Myocyte (in vitro differentiated cells): ENCODE measurements around the gene RNF31. TPM values are rescaled to one million over a fixed set of nuclear protein-coding genes. Genes with fewer than 3 reads are reported as not detected.

Experiments
- DNase-seq: peaks from one replicate; pipeline ENCODE4 v3.0.0-alpha.2; 2012; ENCODE audit warnings: low read depth
- total RNA-seq: library from RNA; depleted of rRNA; stranded (reverse); fragments of >200 nt; gene quantifications from 2 replicates; pipeline ENCODE4 v1.2.3, GENCODE V29; 2014

RNF31 gene
- total RNA-seq, 1 donor from 2014 or later: 57.6 TPM

GRCh38 chr14:24159777-24160498 lies 12.6 kb downstream of the RNF31 start:
- no peak for DNase-seq

DNA sequence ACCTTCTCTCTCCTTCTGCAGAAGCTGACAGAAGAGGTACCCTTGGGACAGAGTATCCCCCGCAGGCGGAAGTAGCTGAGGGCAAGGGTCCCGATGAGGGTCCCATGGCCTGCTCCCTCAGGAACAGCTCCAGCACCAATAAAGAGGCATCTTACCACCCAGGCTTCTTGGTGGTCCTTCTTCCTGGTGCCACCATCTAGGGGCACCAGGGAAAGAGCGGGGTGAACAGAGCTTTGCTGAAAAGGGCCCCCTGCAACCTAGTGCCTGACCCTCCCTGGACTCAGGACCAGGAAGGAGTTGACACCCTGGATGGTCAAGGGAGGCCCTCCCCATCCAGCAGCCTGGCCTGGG lies 13.2 kb downstream of the RNF31 start:
- no peak for DNase-seq

DNA sequence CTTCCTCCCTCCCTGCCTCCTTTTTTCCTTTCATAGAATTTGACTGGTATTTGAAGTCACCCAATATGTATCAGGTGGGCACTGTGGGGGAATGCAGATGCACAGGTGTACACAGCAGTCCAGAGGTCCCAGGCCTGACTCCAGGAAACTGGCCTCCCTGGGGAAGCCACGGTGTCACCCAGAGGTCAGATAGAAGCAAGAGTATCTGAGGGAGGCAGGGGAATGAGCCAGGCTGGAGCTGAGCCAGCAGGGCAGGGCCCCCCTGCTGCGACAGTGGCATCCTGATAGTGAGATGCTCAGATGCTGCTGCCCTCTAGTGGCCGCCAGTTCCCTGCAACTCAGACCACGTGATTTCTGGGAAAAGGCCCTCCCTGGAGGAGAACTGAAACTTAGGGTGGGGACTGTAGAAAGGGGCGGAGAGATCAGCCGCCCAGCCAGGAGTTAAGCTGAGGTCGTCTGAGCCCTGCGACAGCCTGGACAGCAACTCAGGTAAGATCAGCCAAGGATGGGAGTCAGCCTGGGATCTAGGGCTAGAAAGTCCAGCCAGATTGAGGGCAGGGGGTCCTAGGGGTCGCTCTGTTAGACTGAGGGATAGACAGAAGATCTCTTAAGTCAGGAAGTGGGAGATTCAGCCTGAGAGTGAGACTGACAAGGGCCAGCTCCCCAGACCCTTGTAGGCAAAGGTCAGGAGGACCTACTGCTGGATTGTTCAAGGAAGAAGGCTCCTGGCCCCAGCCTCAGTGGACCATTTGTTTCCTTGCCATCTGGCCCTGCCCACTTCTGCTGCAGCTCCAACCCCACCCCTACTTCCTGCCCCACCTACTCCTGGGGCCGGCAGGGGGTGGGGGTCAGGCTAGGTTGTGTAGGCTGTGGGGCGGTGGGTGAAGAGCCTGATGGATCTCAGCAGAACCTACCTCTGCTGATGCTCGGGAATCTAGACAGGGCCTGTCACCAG lies 13.8 kb downstream of the RNF31 start, which contains the start of gene IRF9:
Gene IRF9 (plus strand): TSS at position 416 of the 955 bp plus-strand sequence. CDS start 880 bp downstream, outside the sequence.
- DNase-seq: peak; percentile 96

- no peak for DNase-seq
Measured at GRCh38 chr14:24162093-24162492, 14.8 kb downstream of the RNF31 start.

DNA sequence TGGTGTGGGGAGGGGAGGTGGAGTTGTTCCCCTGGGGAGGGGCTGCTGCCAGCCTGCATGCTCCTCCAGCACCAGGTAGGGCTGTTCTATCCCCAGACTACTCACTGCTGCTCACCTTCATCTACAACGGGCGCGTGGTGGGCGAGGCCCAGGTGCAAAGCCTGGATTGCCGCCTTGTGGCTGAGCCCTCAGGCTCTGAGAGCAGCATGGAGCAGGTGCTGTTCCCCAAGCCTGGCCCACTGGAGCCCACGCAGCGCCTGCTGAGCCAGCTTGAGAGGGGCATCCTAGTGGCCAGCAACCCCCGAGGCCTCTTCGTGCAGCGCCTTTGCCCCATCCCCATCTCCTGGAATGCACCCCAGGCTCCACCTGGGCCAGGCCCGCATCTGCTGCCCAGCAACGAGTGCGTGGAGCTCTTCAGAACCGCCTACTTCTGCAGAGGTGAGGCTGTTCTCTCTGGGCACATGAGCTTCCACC lies 17.3 kb downstream of the RNF31 start:
- no peak for DNase-seq

- DNase-seq: no peak
Measured at GRCh38 chr14:24165785-24166184, 18.5 kb downstream of the RNF31 start.

DNA sequence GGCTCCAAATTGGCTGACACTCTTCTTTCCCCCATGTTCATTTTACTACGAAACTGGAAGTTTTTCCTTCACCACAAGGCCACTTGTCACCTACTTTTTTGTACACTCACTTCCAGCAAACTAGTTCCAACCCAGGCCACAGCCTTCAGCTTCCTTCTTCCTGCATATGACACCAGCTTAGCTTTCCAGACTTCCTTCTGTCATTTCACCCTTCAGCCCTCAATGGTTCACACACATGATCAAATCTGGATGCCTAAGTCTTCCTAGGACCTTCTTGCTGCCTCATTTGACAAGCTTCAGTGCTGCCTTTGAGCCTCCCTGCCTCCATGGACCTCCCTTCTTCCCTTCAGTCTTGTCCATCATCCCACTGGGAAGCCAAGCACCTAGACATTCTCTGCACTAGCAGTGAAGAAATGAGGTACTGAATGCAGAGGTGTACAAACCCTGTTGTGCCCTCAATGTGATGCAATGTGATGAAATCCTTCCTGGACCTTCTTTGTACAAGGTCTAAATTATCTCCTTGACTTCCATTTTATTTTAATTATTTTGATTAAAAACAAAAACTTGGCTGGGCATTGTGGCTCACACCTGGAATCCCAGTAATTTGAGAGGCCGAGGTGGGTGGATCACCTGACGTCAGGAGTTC lies 20.3 kb downstream of the RNF31 start:
- no peak for DNase-seq

- DNase-seq: no peak
Measured at GRCh38 chr14:24171422-24172260, 24.3 kb downstream of the RNF31 start, which contains the start of gene REC8. Gene REC8 (plus strand): TSS chr14:24172080. CDS start chr14:24172553, 473 bp downstream.

GRCh38 chr14:24172261-24172860 lies 25.1 kb downstream of the RNF31 start:
- no peak for DNase-seq

DNA sequence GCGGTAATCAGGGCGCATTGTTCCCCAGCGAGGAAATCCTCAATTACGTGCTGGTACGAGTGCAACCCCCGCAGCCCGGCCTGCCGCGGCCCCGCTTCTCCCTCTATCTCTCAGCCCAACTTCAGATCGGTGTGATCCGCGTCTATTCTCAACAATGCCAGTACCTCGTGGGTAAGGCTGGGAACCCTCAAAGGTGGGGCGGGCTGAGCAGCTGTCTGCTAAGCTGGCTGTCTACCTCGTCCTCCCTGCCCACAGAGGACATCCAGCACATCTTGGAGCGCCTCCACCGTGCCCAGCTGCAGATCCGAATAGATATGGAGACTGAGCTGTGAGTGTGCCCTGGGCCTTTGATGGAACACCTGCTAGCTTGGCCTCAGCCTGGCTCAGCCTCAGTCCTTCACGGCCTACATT lies 25.6 kb downstream of the RNF31 start:
- peak; percentile 38 for DNase-seq

DNA sequence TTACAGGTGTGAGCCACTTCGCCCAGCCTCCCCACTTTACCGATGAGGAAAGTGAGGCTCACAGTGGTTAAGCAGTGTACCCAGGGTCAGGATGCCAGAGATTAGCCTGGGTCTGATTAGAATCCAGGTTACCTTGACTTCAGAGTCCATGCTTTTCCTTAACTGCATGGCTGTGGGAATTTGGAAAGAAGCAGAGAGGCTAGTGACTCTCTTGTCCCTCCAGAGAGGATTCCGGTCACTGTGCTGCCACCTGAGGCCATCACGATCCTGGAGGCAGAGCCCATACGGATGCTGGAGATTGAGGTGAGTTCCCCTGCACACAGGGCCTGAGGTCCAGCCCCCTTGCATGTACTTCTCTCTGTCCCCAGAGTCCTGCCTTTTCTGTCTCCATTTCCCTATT lies 29.3 kb downstream of the RNF31 start:
- DNase-seq: no peak

GRCh38 chr14:24177041-24177825 lies 29.9 kb downstream of the RNF31 start:
- no peak for DNase-seq

- DNase-seq: no peak
Measured at GRCh38 chr14:24177891-24178290, 30.6 kb downstream of the RNF31 start.

- DNase-seq: peak; percentile 22
Measured at GRCh38 chr14:24178399-24179178, 31.3 kb downstream of the RNF31 start.

DNA sequence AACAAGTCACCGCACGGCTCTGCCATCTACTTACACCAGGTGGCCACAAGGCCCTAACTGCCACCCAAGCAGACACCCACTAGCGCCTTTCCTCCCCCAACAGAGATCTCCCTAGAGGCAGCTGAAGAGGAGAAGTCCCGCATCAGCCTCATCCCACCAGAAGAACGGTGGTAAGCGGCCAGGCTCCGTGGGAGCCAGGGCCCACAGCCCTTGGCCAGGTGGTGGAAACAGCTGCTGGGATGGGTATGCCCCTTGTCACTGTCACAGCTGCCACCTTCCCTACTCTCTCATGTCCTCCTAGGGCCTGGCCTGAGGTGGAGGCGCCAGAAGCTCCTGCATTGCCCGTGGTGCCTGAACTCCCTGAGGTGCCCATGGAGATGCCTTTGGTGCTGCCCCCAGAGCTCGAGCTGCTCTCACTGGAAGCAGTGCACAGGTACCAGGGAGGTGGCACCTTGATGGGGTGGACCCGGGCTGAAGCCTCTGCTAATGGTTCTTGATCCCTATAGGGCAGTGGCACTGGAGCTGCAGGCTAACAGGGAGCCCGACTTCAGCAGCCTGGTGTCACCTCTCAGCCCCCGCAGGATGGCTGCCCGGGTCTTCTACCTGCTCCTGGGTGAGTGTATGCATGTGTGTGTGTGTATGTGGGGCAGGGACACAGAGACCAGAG lies 32.1 kb downstream of the RNF31 start:
- peak; percentile 83 for DNase-seq

DNA sequence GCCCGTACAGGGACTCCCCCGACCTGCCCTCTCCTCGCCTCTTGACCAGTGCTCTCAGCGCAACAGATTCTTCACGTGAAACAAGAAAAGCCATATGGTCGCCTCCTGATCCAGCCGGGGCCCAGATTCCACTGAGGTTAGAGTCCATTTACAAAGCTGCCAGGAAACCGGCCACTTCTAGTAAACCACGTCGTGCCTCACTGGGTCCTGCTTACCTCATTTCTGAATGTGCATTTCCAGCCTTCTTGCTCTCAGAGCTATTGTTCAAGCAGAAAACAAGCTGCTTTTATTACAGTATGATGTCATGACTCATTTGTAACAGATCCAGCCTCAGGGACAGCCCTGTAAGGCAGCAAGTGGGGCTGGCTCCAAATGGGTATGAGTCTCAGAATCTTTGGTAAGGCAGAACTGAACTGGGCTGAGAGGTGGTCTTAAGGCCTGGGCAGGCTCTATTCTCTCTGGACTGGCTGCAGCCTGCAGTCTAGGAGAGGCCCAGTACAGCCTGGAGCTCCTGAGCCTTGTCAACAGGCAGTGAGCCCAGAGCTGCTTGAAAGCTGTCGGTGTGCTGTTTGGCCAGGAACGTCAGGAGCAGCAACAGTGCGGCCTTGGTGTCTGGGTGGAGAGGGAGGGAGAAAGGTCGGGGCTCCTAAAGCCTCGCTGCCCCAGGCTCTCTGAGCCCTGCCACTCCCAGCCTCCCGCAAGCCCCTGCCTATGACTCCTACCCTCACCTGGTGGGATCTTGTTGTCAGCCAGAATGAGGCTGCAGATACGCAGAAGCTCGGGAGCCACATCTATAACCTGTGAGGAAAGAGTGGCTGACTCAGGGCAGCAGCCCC lies 32.9 kb downstream of the RNF31 start:
- peak; percentile 78 for DNase-seq
